Measurements from ENCODE around the gene TBX18.

TBX18 gene

GRCh38 chr6:84804720-84805119 is 40.3 kb upstream of the TBX18 start:
- TF ChIP-seq CEBPB (IDR thresholded peaks at IDR 0.05), result no peak
- no peak for TF ChIP-seq TCF12 (IDR thresholded peaks at IDR 0.05; ENCODE audit: low read depth)
- TF ChIP-seq EGR1 (IDR thresholded peaks at IDR 0.05), result no peak
- TF ChIP-seq USF1 (IDR thresholded peaks at IDR 0.05), result no peak
- TF ChIP-seq ZBTB7A (IDR thresholded peaks at IDR 0.05; ENCODE audit: low read depth), result no peak
- TF ChIP-seq FOXM1 (IDR thresholded peaks at IDR 0.05; ENCODE audit: borderline replicate concordance, low read depth), result no peak
- no peak for TF ChIP-seq EP300 (IDR thresholded peaks at IDR 0.05; ENCODE audit: borderline replicate concordance)
- TF ChIP-seq TEAD4 (IDR thresholded peaks at IDR 0.05), result no peak
- no peak for TF ChIP-seq REST (IDR thresholded peaks at IDR 0.05; ENCODE audit: low read depth)
- no peak for TF ChIP-seq NFIC (IDR thresholded peaks at IDR 0.05)
- no peak for TF ChIP-seq MAX (IDR thresholded peaks at IDR 0.05)
- TF ChIP-seq CREB1 (IDR thresholded peaks at IDR 0.05; ENCODE audit: low read depth), result no peak
- TF ChIP-seq TAF1 (IDR thresholded peaks at IDR 0.05; ENCODE audit: low read depth), result no peak
- TF ChIP-seq YY1 (IDR thresholded peaks at IDR 0.05; ENCODE audit: low read depth), result no peak
- TF ChIP-seq RAD21 (IDR thresholded peaks at IDR 0.05; ENCODE audit: low read depth), result no peak

GRCh38 chr6:84801250-84801649 is 36.9 kb upstream of the TBX18 start:
- TF ChIP-seq EP300 (IDR thresholded peaks at IDR 0.05; ENCODE audit: borderline replicate concordance) (no peak), NFIC (IDR thresholded peaks at IDR 0.05) (no peak), FOXM1 (IDR thresholded peaks at IDR 0.05; ENCODE audit: borderline replicate concordance, low read depth) (no peak), TEAD4 (IDR thresholded peaks at IDR 0.05) (no peak)

GRCh38 chr6:84798257-84798656 is 33.9 kb upstream of the TBX18 start:
- TF ChIP-seq ZBTB7A (IDR thresholded peaks at IDR 0.05; ENCODE audit: low read depth) (no peak), CREB1 (IDR thresholded peaks at IDR 0.05; ENCODE audit: low read depth) (no peak), USF1 (IDR thresholded peaks at IDR 0.05) (no peak), NFIC (IDR thresholded peaks at IDR 0.05) (no peak)

GRCh38 chr6:84796343-84796742 is 31.9 kb upstream of the TBX18 start:
- TF ChIP-seq CEBPB (IDR thresholded peaks at IDR 0.05) (no peak), EP300 (IDR thresholded peaks at IDR 0.05; ENCODE audit: borderline replicate concordance) (no peak), YY1 (IDR thresholded peaks at IDR 0.05; ENCODE audit: low read depth) (no peak), TEAD4 (IDR thresholded peaks at IDR 0.05) (no peak), USF1 (IDR thresholded peaks at IDR 0.05) (no peak), ZBTB7A (IDR thresholded peaks at IDR 0.05; ENCODE audit: low read depth) (no peak), RAD21 (IDR thresholded peaks at IDR 0.05; ENCODE audit: low read depth) (no peak), REST (IDR thresholded peaks at IDR 0.05; ENCODE audit: low read depth) (no peak), NFIC (IDR thresholded peaks at IDR 0.05) (no peak), TAF1 (IDR thresholded peaks at IDR 0.05; ENCODE audit: low read depth) (no peak)

- TF ChIP-seq CEBPB (IDR thresholded peaks at IDR 0.05) (no peak), FOXM1 (IDR thresholded peaks at IDR 0.05; ENCODE audit: borderline replicate concordance, low read depth) (no peak), TEAD4 (IDR thresholded peaks at IDR 0.05) (no peak), EGR1 (IDR thresholded peaks at IDR 0.05) (no peak), NFIC (IDR thresholded peaks at IDR 0.05) (no peak), CREB1 (IDR thresholded peaks at IDR 0.05; ENCODE audit: low read depth) (no peak), YY1 (IDR thresholded peaks at IDR 0.05; ENCODE audit: low read depth) (no peak), RAD21 (IDR thresholded peaks at IDR 0.05; ENCODE audit: low read depth) (no peak), USF1 (IDR thresholded peaks at IDR 0.05) (no peak), MAX (IDR thresholded peaks at IDR 0.05) (no peak), TAF1 (IDR thresholded peaks at IDR 0.05; ENCODE audit: low read depth) (no peak), REST (IDR thresholded peaks at IDR 0.05; ENCODE audit: low read depth) (no peak), EP300 (IDR thresholded peaks at IDR 0.05; ENCODE audit: borderline replicate concordance) (no peak), ZBTB7A (IDR thresholded peaks at IDR 0.05; ENCODE audit: low read depth) (no peak), TCF12 (IDR thresholded peaks at IDR 0.05; ENCODE audit: low read depth) (no peak)
Measured at GRCh38 chr6:84791927-84792326, 27.5 kb upstream of the TBX18 start.
